SIG-M5 treated with dmso at 0.1 percent for 504 hours (cell line): ENCODE results near the gene SLC12A1.

ENCODE experiments used
- DNase-seq: peaks from one replicate; lab custom pipeline; 2025; ENCODE audit not compliant: unreplicated experiment; lab: John Stamatoyannopoulos, UW

SLC12A1 gene

GRCh38 chr15:48242015-48242414 lies 35.9 kb downstream of the SLC12A1 start:
- DNase-seq = no peak

- DNase-seq = no peak
These were observed 36.4 kb downstream of the SLC12A1 start for GRCh38 chr15:48242535-48242934.

GRCh38 chr15:48244921-48245320 lies 38.8 kb downstream of the SLC12A1 start:
- no peak for DNase-seq

GRCh38 chr15:48248414-48248813 lies 42.3 kb downstream of the SLC12A1 start:
- DNase-seq = no peak

- peak; percentile 30 for DNase-seq
These were observed 44.6 kb downstream of the SLC12A1 start for GRCh38 chr15:48250640-48251076.

- DNase-seq = no peak
These were observed 47.1 kb downstream of the SLC12A1 start for GRCh38 chr15:48253172-48253571.

GRCh38 chr15:48265135-48265534 lies 59.0 kb downstream of the SLC12A1 start:
- no peak for DNase-seq

GRCh38 chr15:48266024-48266689 lies 60.1 kb downstream of the SLC12A1 start:
- no peak for DNase-seq

- DNase-seq = no peak
These were observed 61.7 kb downstream of the SLC12A1 start for GRCh38 chr15:48267766-48268165.

- no peak for DNase-seq
These were observed 66.9 kb downstream of the SLC12A1 start for GRCh38 chr15:48273049-48273448.

- no peak for DNase-seq
These were observed 72.6 kb downstream of the SLC12A1 start for GRCh38 chr15:48278666-48279065.

- no peak for DNase-seq
These were observed 73.5 kb downstream of the SLC12A1 start for GRCh38 chr15:48279608-48280007.

- no peak for DNase-seq
These were observed 75.6 kb downstream of the SLC12A1 start for GRCh38 chr15:48281674-48282073.

- DNase-seq = no peak
These were observed 76.1 kb downstream of the SLC12A1 start for GRCh38 chr15:48282216-48282615.

- no peak for DNase-seq
These were observed 77.5 kb downstream of the SLC12A1 start for GRCh38 chr15:48283396-48284145.

- peak; percentile 55 for DNase-seq
These were observed 79.5 kb downstream of the SLC12A1 start for GRCh38 chr15:48285329-48286214.

- DNase-seq = no peak
These were observed 83.5 kb downstream of the SLC12A1 start for GRCh38 chr15:48289628-48290027.

GRCh38 chr15:48292458-48292857 lies 86.4 kb downstream of the SLC12A1 start:
- DNase-seq = no peak

GRCh38 chr15:48297668-48298067 lies 91.6 kb downstream of the SLC12A1 start:
- no peak for DNase-seq

GRCh38 chr15:48298914-48299313 lies 92.8 kb downstream of the SLC12A1 start:
- DNase-seq = no peak

GRCh38 chr15:48300038-48300437 lies 93.9 kb downstream of the SLC12A1 start:
- DNase-seq = no peak

GRCh38 chr15:48304398-48304797 lies 98.3 kb downstream of the SLC12A1 start:
- DNase-seq = no peak
